CD4-positive, alpha-beta T cell (primary cell): Measurements from ENCODE around the gene BSCL2. TPM values are rescaled to one million over a fixed set of nuclear protein-coding genes. Genes with fewer than 3 reads are reported as not detected.

Experiments used
- ATAC-seq: fragments of 200-7000 bp; cut with Tn5 transposase; one replicate; pipeline ENCODE4 v1.10.0; 2022; ENCODE audit warnings: mild to moderate bottlenecking; ENCODE audit not compliant: poor library complexity
- CTCF ChIA-PET: fragments of 350-600 bp; sonication (Branson Sonifier 250); formaldehyde crosslinking; loops from one replicate; lab custom pipeline; 2021; ENCODE audit warnings: antibody characterized with exemption, inconsistent platforms; lab: Charles Lee
- POLR2A ChIA-PET: fragments of 350-600 bp; sonication (Branson Sonifier 250); formaldehyde crosslinking; loops from one replicate; lab custom pipeline; 2021; ENCODE audit warnings: antibody characterized with exemption, inconsistent platforms; lab: Charles Lee
- DNase-seq, 14 experiments: peaks; one replicate each; pipeline ENCODE4 v3.0.0-alpha.2; 2013 to 2020; ENCODE audit warnings: mixed read lengths in 2 of 14
- H3K27ac ChIP-seq, 2 donors: one replicate each; pipeline versions ENCODE4 v1.5.1 to v1.7.0; 2013; ENCODE audit warnings: low read length in 2 of 2, low read depth in 1 of 2, mild to moderate bottlenecking in 1 of 2
- H3K27me3 ChIP-seq, 2 experiments: 1 replicate in 1 of 2; 2 replicates in 1 of 2; pipeline versions ENCODE4 v1.6.1 to v1.7.0; 2013; ENCODE audit warnings: low read length in 2 of 2, control low read depth in 1 of 2, mild to moderate bottlenecking in 1 of 2, moderate library complexity in 1 of 2; ENCODE audit not compliant: insufficient read depth in 2 of 2, control insufficient read depth in 1 of 2
- H3K36me3 ChIP-seq: one replicate; pipeline ENCODE4 v1.6.1; 2013; ENCODE audit warnings: low read length, control low read depth; ENCODE audit not compliant: insufficient read depth
- H3K4me1 ChIP-seq: one replicate; pipeline ENCODE4 v1.6.1; 2013; ENCODE audit warnings: low read length, control low read depth; ENCODE audit not compliant: insufficient read depth
- H3K4me3 ChIP-seq: one replicate; pipeline ENCODE4 v1.5.1; 2013; ENCODE audit warnings: mild to moderate bottlenecking, low read length, moderate library complexity
- H3K9me3 ChIP-seq, 2 experiments: 1 replicate in 1 of 2; 2 replicates in 1 of 2; pipeline versions ENCODE4 v1.6.1 to v1.7.0; 2013; ENCODE audit warnings: low read length in 2 of 2, mild to moderate bottlenecking in 2 of 2, control low read depth in 1 of 2, moderate library complexity in 1 of 2; ENCODE audit not compliant: control insufficient read depth in 1 of 2, insufficient read depth in 1 of 2
- H3K27ac Mint-ChIP-seq: one replicate; pipeline ENCODE4 v1.8.0; 2020; ENCODE audit warnings: mixed read lengths
- H3K27me3 Mint-ChIP-seq: one replicate; pipeline ENCODE4 v1.8.0; 2021; ENCODE audit warnings: mixed read lengths
- H3K36me3 Mint-ChIP-seq: one replicate; pipeline ENCODE4 v1.8.0; 2021; ENCODE audit warnings: low read depth, mixed read lengths
- H3K4me1 Mint-ChIP-seq: one replicate; pipeline ENCODE4 v1.8.0; 2021; ENCODE audit warnings: low read depth, mixed read lengths
- H3K4me3 Mint-ChIP-seq: one replicate; pipeline ENCODE4 v1.8.0; 2020; ENCODE audit warnings: mild to moderate bottlenecking, mixed read lengths
- H3K9me3 Mint-ChIP-seq: one replicate; pipeline ENCODE4 v1.8.0; 2020; ENCODE audit warnings: mixed read lengths
- intact Hi-C, 2 experiments: fragments of 100-400 bp; cut with DNase I in 1 of 2; cut with micrococcal nuclease in 1 of 2; formaldehyde crosslinking; loops; one replicate each; pipeline versions ENCODE4 v1.15.1 to v1.9.0; 2023 to 2025; cut with DNase I, micrococcal nuclease
- total RNA-seq, 174 experiments: library from RNA in 2 of 174; stranded (reverse) in 2 of 174; gene quantifications; one replicate each; pipeline ENCODE4 v1.2.3 and lab custom pipeline; 2021 to 2026
- TF ChIP-seq, protein P1 (sequence below): fragments of 200-600 bp; IDR thresholded peaks from one replicate; pipeline ENCODE4 v1.8.0; 2022; ENCODE audit warnings: antibody characterized with exemption, mild to moderate bottlenecking

Gene BSCL2
- total RNA-seq, 2 experiments from 2014 or later, result 17.1 to 20.0 TPM

DNA sequence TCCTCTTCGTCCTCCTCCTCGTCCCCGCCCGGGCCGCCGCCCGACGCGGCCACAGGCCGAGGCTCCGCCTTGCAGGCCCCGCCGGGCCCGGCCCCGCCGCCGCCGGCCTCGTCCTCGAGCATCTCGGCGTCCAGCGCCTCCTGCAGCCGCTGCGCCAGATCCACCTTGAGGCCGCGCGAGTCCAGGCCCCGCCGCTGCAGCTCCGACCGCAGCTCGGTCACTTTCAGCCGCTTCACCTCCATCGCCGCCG lies 19.6 kb upstream of the BSCL2 start:
- no peaks in the 10 kb centered on the region for H3K9me3 Mint-ChIP-seq
- peak overlapping the region; percentile 98 for H3K27ac Mint-ChIP-seq
- H3K4me3 Mint-ChIP-seq, result peak overlapping the region; percentile 93
- peaks cover 35% of the 10 kb centered on the region for H3K36me3 ChIP-seq
- ChIA-PET CTCF (interaction anchor here (0.5 to 8.3 kb wide), 4 partner anchors 17 to 155 kb away, joined by 4 to 44 read pairs (median 12); partner anchors contain the start of genes SLC3A2, TMEM179B and ZBTB3), POLR2A (interaction anchor here (0.7 to 7.9 kb wide), 43 partner anchors 8 to 1591 kb away, joined by 3 to 228 read pairs (median 10); partner anchors contain the start of genes B3GAT3, BSCL2, C11orf98 and CSKMT)
- peaks cover 81% of the 10 kb centered on the region for H3K36me3 Mint-ChIP-seq
- H3K27me3 Mint-ChIP-seq, result no peaks in the 10 kb centered on the region
- no peaks in the 10 kb centered on the region for H3K9me3 ChIP-seq
- intact Hi-C loops, result loop anchor here in 1 of 2 experiments (1.0 to 5.0 kb wide), 4 partner anchors 18 to 115 kb away; partner anchors contain the start of genes LBHD1 and TAF6L
- H3K4me1 Mint-ChIP-seq, result peaks cover 76% of the 10 kb centered on the region
- H3K4me1 ChIP-seq, result peaks cover 51% of the 10 kb centered on the region
- peak overlapping the region; percentile 65 for H3K4me3 ChIP-seq
- no peak for DNase-seq
- H3K27ac ChIP-seq, result peak overlapping the region in 1 of 2 donors; percentile 97
- no peak for ATAC-seq
- TF ChIP-seq, protein P1, sequence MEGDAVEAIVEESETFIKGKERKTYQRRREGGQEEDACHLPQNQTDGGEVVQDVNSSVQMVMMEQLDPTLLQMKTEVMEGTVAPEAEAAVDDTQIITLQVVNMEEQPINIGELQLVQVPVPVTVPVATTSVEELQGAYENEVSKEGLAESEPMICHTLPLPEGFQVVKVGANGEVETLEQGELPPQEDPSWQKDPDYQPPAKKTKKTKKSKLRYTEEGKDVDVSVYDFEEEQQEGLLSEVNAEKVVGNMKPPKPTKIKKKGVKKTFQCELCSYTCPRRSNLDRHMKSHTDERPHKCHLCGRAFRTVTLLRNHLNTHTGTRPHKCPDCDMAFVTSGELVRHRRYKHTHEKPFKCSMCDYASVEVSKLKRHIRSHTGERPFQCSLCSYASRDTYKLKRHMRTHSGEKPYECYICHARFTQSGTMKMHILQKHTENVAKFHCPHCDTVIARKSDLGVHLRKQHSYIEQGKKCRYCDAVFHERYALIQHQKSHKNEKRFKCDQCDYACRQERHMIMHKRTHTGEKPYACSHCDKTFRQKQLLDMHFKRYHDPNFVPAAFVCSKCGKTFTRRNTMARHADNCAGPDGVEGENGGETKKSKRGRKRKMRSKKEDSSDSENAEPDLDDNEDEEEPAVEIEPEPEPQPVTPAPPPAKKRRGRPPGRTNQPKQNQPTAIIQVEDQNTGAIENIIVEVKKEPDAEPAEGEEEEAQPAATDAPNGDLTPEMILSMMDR, result no peak
- H3K27me3 ChIP-seq, result no peaks in the 10 kb centered on the region

DNA sequence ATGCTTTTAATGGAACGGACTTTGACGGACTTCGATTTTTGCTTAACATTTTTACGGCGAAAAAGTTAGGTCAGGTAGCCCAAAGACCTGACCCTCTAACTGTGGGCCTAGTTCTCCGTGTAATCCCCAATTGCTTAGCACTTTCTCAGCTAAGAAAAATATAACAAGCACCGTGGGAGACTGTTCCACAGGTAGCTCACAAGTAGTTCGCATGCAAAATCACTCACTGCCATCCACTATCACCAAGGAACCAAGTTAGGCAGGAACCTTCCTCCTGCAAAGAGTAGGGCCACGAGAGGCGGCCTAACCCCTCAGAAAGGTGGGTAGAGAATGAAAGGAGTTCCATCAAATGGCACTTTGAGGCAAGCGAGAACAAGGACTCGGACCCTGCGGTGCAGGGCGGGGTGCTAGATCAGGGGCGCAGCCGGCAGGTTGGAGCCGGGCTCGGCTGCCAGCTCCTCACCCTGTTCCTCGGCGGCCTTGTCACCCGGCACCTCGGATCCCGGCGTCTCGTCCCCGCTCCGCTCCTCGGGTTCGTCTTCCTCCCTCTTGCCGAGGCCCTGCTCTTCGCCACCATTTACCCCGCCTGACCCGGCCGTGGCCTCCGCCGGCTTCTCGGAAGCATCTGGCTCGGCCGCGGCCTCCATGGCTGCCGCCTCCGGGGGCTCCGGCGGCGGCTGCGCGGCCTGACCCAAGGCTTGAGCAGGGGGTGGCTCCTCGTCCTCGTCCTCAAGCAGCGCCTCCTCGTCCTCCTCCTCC lies 19.1 kb upstream of the BSCL2 start:
- H3K4me3 ChIP-seq, result peak overlapping the region; percentile 65
- CTCF ChIA-PET, result interaction anchor here (0.7 to 8.3 kb wide), 4 partner anchors 27 to 155 kb away, joined by 4 to 44 read pairs (median 8); partner anchors contain the start of genes SLC3A2, TMEM179B and ZBTB3
- peaks cover 38% of the 10 kb centered on the region for H3K36me3 ChIP-seq
- TF ChIP-seq, protein P1, result no peak
- H3K4me3 Mint-ChIP-seq, result peak overlapping the region; percentile 84
- H3K36me3 Mint-ChIP-seq, result peaks cover 82% of the 10 kb centered on the region
- H3K4me1 Mint-ChIP-seq, result peaks cover 80% of the 10 kb centered on the region
- no peaks in the 10 kb centered on the region for H3K27me3 ChIP-seq
- POLR2A ChIA-PET, result interaction anchor here (0.9 to 7.9 kb wide), 32 partner anchors 10 to 1591 kb away, joined by 3 to 228 read pairs (median 14); partner anchors contain the start of genes B3GAT3, BSCL2, C11orf98 and CSKMT
- peaks cover 49% of the 10 kb centered on the region for H3K4me1 ChIP-seq
- peak overlapping the region; percentile 42 to 97 for H3K27ac ChIP-seq
- DNase-seq (peak in 2 of 14 experiments; percentile 25 to 28), ATAC-seq (no peak)
- intact Hi-C loops, result loop anchor here in 1 of 2 experiments (5.0 kb wide), 2 partner anchors 46 to 116 kb away; partner anchors contain the start of gene TAF6L
- no peaks in the 10 kb centered on the region for H3K9me3 Mint-ChIP-seq
- H3K27ac Mint-ChIP-seq, result peak overlapping the region; percentile 98
- H3K9me3 ChIP-seq, result no peaks in the 10 kb centered on the region
- no peaks in the 10 kb centered on the region for H3K27me3 Mint-ChIP-seq

DNA sequence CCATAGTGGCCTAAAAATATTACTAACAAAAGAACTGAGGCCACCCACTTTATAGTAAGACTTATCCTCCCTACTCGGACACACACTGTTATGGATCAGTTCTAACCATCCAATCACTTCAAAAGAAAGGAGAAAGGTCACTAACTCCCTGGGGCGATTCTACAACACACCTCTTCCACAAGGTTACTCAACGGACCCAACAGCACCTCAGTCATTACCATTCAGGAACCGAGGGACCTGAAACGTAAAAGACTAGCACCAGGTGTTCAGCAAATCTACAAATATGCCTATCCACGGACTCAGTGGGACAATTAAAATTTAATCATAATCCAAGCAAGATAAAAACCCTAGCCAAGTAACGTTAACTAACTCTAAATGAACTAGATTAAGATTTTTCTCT lies 18.4 kb upstream of the BSCL2 start:
- Histone ChIP-seq H3K4me1 (peaks cover 46% of the 10 kb centered on the region), H3K4me3 (peak overlapping the region; percentile 65), H3K27ac (peak overlapping the region; percentile 42 to 97), H3K9me3 (no peaks in the 10 kb centered on the region), H3K27me3 (no peaks in the 10 kb centered on the region), H3K36me3 (peaks cover 41% of the 10 kb centered on the region)
- H3K27me3 Mint-ChIP-seq, result no peaks in the 10 kb centered on the region
- H3K36me3 Mint-ChIP-seq, result peaks cover 85% of the 10 kb centered on the region
- peaks cover 81% of the 10 kb centered on the region for H3K4me1 Mint-ChIP-seq
- H3K4me3 Mint-ChIP-seq, result peak overlapping the region; percentile 84
- DNase-seq, result no peak
- H3K27ac Mint-ChIP-seq, result peak overlapping the region; percentile 98
- ChIA-PET CTCF (interaction anchor here (0.7 to 8.3 kb wide), 4 partner anchors 62 to 382 kb away, joined by 3 to 44 read pairs (median 4); partner anchors contain the start of genes SLC3A2 and TMEM179B), POLR2A (interaction anchor here (0.9 to 7.9 kb wide), 14 partner anchors 9 to 173 kb away, joined by 3 to 228 read pairs (median 40); partner anchors contain the start of genes BSCL2, C11orf98, CSKMT and GNG3)
- TF ChIP-seq, protein P1, result no peak
- no peak for ATAC-seq
- H3K9me3 Mint-ChIP-seq, result no peaks in the 10 kb centered on the region
- intact Hi-C loops, result loop anchor here in 1 of 2 experiments (5.0 kb wide), 2 partner anchors 47 to 117 kb away; partner anchors contain the start of gene TAF6L
